ENCODE measurements around the gene SYT7. TPM values are rescaled to one million over a fixed set of nuclear protein-coding genes. Genes with fewer than 3 reads are reported as not detected.
"Not testable (repeated sequence)": the region's sequence is repeated elsewhere in the genome, so short reads cannot be mapped to it uniquely, and the experiment has no call there.

The SYT7 gene
- total RNA-seq, 2 donors from 2014 or later = not detected

DNA sequence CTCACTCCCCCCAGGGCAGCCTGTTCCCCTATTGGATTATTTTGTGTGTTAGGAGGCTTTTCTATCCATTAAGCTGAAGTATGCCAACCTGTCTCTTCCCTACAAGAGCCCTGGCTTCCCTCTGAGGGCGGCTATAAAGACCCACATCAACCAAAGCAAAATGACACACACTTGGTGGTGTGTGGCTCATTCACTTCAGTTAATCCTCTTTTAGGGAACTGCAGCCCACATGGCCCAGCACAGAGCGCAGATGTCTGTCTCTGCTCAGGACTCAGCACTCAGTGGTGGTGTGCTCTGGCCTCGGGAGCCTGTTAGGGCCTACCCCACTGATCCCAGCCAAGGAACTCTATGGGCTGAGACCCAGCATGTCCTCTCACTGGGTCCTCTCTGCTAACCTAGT, 104.5 kb downstream of the SYT7 start:
- ATAC-seq (replicated peaks in 1 of 2) (no peak), DNase-seq (no peak)
- no peak overlapping the region for H3K27ac Mint-ChIP-seq
- no peaks in the 10 kb centered on the region for H3K9me3 Mint-ChIP-seq
- H3K4me3 Mint-ChIP-seq = no peak overlapping the region
- no peaks in the 10 kb centered on the region for H3K36me3 Mint-ChIP-seq (ENCODE audit: insufficient read depth in 2 of 2)
- H3K4me1 Mint-ChIP-seq (ENCODE audit: low read depth) = peaks cover 10% of the 10 kb centered on the region
- H3K27me3 Mint-ChIP-seq (ENCODE audit: low read depth) = no peaks in the 10 kb centered on the region

DNA sequence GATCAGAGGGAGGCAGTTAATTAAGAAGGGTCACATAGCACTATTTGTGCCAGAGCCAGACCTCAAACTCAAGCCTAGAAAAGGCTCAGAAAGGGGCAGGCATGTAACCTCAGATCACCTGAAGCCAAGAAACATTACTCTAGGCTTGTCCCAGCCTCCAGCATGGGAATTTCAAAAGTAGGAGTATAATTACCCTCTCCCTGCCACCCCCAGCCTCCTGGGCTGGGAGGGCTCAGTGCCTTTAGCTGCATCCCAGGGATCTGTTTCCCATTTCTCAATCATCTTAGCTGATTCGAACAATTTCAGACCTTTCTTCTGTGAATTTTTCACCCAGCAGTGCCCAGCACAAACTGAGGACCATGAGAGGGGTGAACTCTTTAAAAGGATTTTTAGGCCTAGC, 105.4 kb downstream of the SYT7 start:
- Mint-ChIP-seq H3K4me3 (no peak overlapping the region), H3K36me3 (ENCODE audit: insufficient read depth in 2 of 2) (peaks cover 0 to 4% of the 10 kb centered on the region in 2 donors), H3K27me3 (ENCODE audit: low read depth) (no peaks in the 10 kb centered on the region), H3K4me1 (ENCODE audit: low read depth) (peaks cover 10% of the 10 kb centered on the region), H3K9me3 (no peaks in the 10 kb centered on the region), H3K27ac (no peak overlapping the region)
- no peak for DNase-seq
- ATAC-seq (replicated peaks in 1 of 2) = no peak

DNA sequence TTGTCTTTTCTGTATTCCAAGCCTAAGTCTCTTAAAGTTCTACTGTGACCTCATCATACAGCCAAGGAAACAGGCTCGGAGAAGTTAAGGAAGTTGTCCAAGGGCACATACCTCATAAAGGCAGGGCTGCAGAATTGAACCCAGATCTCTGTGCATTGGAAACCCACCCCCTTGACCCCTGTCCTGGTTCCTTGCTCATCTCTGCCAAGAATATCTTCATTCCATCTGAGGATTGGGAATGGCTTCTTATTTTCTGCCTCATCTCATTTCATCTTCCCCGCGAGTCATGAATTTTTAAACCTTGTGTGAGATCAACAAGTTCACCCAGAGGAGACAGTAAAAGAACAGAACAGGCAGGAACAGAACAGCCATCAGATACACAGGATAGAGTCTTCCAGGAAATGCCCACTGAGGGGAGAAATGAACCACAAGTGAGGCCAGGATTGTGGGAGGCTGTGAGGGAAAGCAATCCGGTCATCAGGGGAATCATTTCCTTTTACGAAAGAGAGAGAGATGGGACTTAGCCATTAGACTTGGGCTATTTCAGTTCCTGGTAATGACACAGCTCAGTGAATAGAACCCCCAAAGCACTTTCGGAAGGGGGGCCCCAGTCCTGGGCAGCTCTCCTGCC, 106.7 kb downstream of the SYT7 start:
- ATAC-seq (replicated peaks in 1 of 2) (no peak), DNase-seq (no peak)
- Mint-ChIP-seq H3K4me3 (no peak overlapping the region), H3K9me3 (no peaks in the 10 kb centered on the region), H3K27me3 (ENCODE audit: low read depth) (no peaks in the 10 kb centered on the region), H3K27ac (no peak overlapping the region), H3K36me3 (ENCODE audit: insufficient read depth in 2 of 2) (peaks cover under 1 to 7% of the 10 kb centered on the region in 2 donors), H3K4me1 (ENCODE audit: low read depth) (peaks cover 10% of the 10 kb centered on the region)

DNA sequence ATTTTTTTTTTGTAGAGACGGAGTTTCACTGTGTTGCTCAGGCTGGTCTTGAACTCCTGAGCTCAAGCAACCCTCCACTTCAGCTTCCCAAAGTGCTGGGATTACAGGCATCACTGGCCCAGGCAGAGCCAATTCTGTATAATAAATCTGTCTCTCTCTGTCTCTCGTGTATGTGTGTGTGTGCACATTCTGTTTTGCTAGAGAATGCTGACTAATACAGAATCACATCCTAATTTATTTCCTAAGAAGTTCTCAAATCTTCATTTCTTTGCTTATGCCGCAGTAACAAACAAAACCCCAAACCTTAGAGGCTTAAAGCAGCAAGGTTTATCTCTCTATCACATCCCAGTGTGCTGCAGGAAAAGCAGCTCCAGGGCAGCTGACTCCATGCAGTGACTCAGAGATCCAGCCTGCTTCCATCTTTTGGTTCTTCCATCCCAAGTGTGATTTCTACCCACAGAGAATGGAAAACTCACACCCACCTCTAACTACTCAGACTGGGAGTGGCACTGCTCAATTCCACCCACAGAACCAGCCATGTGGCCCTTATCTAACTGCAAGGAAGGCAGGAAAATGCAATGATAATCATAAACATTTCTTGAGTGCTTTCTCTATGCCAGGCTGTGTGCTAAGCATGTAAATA, 107.4 kb downstream of the SYT7 start:
- peaks cover 10% of the 10 kb centered on the region for H3K4me1 Mint-ChIP-seq (ENCODE audit: low read depth)
- H3K9me3 Mint-ChIP-seq = no peaks in the 10 kb centered on the region
- ATAC-seq (replicated peaks in 1 of 2) (no peak), DNase-seq (no peak)
- no peak overlapping the region for H3K27ac Mint-ChIP-seq
- no peaks in the 10 kb centered on the region for H3K27me3 Mint-ChIP-seq (ENCODE audit: low read depth)
- no peak overlapping the region for H3K4me3 Mint-ChIP-seq
- peaks cover 2 to 7% of the 10 kb centered on the region in 2 donors for H3K36me3 Mint-ChIP-seq (ENCODE audit: insufficient read depth in 2 of 2)

DNA sequence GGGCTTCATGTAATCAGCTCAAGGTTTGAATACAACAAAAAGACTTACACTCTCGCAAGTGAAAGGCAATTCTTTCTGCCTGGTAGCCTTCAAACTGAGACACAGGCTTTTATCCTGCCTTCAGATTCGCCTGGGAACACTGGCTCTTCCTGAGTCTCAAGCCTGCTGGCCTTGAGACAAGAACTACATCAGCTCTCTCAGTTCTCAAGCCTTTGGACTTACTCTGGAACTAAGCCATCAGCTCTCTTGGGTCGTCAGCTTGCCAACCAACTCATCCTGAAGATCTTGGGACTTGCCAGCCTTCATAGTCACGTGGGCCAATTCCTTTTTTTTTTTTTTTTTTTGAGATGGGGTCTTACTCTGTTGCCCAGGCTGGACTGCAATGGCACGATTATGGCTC, 108.0 kb downstream of the SYT7 start:
- no peak overlapping the region for H3K27ac Mint-ChIP-seq
- no peaks in the 10 kb centered on the region for H3K27me3 Mint-ChIP-seq (ENCODE audit: low read depth)
- ATAC-seq (replicated peaks in 1 of 2) (no peak), DNase-seq (no peak)
- peaks cover 2 to 9% of the 10 kb centered on the region in 2 donors for H3K36me3 Mint-ChIP-seq (ENCODE audit: insufficient read depth in 2 of 2)
- H3K9me3 Mint-ChIP-seq = no peaks in the 10 kb centered on the region
- no peak overlapping the region for H3K4me3 Mint-ChIP-seq
- H3K4me1 Mint-ChIP-seq (ENCODE audit: low read depth) = peaks cover 6% of the 10 kb centered on the region

DNA sequence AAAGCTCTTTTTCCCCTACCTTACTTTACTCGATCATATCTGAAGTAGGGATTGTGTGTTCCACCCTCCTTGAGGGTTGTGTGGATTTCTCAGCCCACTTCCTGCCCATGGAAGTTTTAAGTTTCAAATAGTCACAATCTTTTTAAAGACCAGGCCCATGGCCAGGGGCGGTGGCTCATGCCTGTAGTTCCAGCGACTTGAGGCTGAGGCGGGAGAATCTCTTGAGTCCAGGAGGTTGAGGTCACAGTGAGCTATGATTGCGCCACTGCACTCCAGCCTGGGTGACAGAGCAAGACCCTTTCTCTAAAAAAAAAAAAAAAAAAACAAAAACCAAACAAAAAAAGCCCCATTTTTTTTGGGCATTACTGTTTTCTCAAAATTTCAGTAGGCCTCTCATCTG, 108.6 kb downstream of the SYT7 start:
- ATAC-seq (replicated peaks in 1 of 2) = no peak
- H3K4me3 Mint-ChIP-seq = no peak overlapping the region
- no peak for DNase-seq
- peaks cover 4% of the 10 kb centered on the region for H3K4me1 Mint-ChIP-seq (ENCODE audit: low read depth)
- peaks cover 0 to 3% of the 10 kb centered on the region in 2 donors for H3K9me3 Mint-ChIP-seq
- H3K36me3 Mint-ChIP-seq (ENCODE audit: insufficient read depth in 2 of 2) = peaks cover 5 to 11% of the 10 kb centered on the region in 2 donors
- H3K27ac Mint-ChIP-seq = no peak overlapping the region
- no peaks in the 10 kb centered on the region for H3K27me3 Mint-ChIP-seq (ENCODE audit: low read depth)

DNA sequence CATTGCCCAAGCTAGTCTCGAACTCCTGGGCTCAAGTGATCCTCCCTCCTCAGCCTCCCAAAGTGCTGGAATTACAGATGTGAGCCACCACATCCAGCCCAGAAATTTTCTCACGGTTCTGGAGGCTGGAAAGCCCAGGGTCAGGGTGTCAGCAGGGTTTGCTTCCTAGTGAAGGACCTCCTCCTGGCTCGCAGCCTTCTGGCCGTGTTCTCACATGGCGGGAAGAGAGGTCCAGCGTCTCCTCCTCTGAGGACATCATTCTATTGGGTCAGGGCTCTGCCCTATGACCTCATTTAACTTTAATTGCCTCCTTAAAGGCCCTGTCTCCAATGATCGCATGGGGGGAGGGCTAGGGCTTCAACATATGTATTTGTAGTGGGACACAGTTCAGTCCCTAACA, 112.9 kb downstream of the SYT7 start:
- DNase-seq = no peak
- Mint-ChIP-seq H3K4me1 (ENCODE audit: low read depth) (no peaks in the 10 kb centered on the region), H3K27ac (no peak overlapping the region), H3K36me3 (ENCODE audit: insufficient read depth in 2 of 2) (peaks cover 5 to 11% of the 10 kb centered on the region in 2 donors), H3K4me3 (no peak overlapping the region), H3K9me3 (peaks cover 0 to 3% of the 10 kb centered on the region in 2 donors), H3K27me3 (ENCODE audit: low read depth) (no peaks in the 10 kb centered on the region)
- ATAC-seq (replicated peaks in 1 of 2) = no peak

DNA sequence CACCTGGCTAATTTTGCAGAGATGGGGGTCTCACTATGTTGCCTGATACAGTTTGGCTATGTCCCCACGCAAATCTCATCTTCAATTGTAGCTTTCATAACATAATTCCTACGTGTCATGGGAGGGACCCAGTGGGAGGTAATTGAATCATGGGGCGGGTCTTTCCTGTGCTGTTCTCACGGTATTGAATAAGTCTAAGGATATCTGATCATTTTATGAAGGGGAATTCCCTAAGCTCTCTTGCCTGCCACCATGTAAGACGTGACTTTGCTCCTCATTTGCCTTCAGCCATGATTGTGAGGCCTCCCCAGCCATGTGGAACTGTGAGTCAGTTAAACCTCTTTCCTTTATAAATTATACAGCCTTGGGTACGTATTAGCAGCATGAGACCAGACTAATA, 113.3 kb downstream of the SYT7 start:
- H3K4me1 Mint-ChIP-seq (ENCODE audit: low read depth); H3K27me3 Mint-ChIP-seq (ENCODE audit: low read depth); DNase-seq; H3K27ac Mint-ChIP-seq; H3K9me3 Mint-ChIP-seq; H3K4me3 Mint-ChIP-seq; ATAC-seq (replicated peaks in 1 of 2): not testable (repeated sequence)
- H3K36me3 Mint-ChIP-seq (ENCODE audit: insufficient read depth in 2 of 2) = peaks cover 5 to 11% of the 10 kb centered on the region in 2 donors

Other genes starting within 250 kb of the SYT7 start
- 100 to 1,000 TPM; 168 to 176 TPM for gene DDB1, start 248.0 kb downstream of the SYT7 start, total RNA-seq
- gene TKFC, start 247.8 kb downstream of the SYT7 start, total RNA-seq = 10 to 100 TPM; 71.0 to 74.0 TPM
- gene CYB561A3, start 219.2 kb downstream of the SYT7 start, total RNA-seq = 10 to 100 TPM; 37.9 to 43.0 TPM
- 10 to 100 TPM; 42.0 to 45.0 TPM for gene TMEM138, start 218.7 kb downstream of the SYT7 start, total RNA-seq
- 10 to 100 TPM; 16.7 to 20.3 TPM for gene TMEM216, start 188.5 kb downstream of the SYT7 start, total RNA-seq
- 100 to 1,000 TPM; 164 to 223 TPM for gene CPSF7, start 151.1 kb downstream of the SYT7 start, total RNA-seq
- 10 to 100 TPM; 36.6 to 40.7 TPM for gene SDHAF2, start 151.0 kb downstream of the SYT7 start, total RNA-seq
- not detected for gene LRRC10B, start 72.3 kb downstream of the SYT7 start, total RNA-seq
- under 1 TPM; 0.05 to 0.09 TPM for gene DAGLA, start 99.3 kb upstream of the SYT7 start, total RNA-seq
- gene MYRF, start 171.6 kb upstream of the SYT7 start, total RNA-seq = 1 to 10 TPM; 2.2 to 2.9 TPM
- gene TMEM258, start 211.5 kb upstream of the SYT7 start, total RNA-seq = 100 to 1,000 TPM; 146 to 169 TPM
- gene FEN1, start 211.8 kb upstream of the SYT7 start, total RNA-seq = 10 to 100 TPM; 55.4 to 64.7 TPM
- 10 to 100 TPM in 1 of 2 donors, 1 to 10 TPM in 1; 8.5 to 17.7 TPM for gene FADS1, start 235.9 kb upstream of the SYT7 start, total RNA-seq
- gene FADS2, start 247.2 kb upstream of the SYT7 start, total RNA-seq = 10 to 100 TPM; 23.3 to 70.4 TPM